WI38 (cell line): ENCODE data around the gene B4GALNT3.
A peak's percentile ranks its signal among the peaks of the same experiment; 100 is the strongest.

Source experiments
- H3K4me3 ChIP-seq: 2 replicates; pipeline ENCODE4 v1.5.1; 2011; ENCODE audit warnings: low read depth, mild to moderate bottlenecking, control low read depth, low read length
- CTCF ChIP-seq: IDR thresholded peaks from 2 replicates; pipeline ENCODE4 v1.5.1; 2012; ENCODE audit warnings: low read depth, mild to moderate bottlenecking, control low read depth, low read length

Gene B4GALNT3

GRCh38 chr12:565161-565560 is 105.4 kb downstream of the B4GALNT3 start:
- H3K4me3 ChIP-seq: no peak overlapping the region
- TF ChIP-seq CTCF: no peak

- no peak for TF ChIP-seq CTCF
- no peak overlapping the region for H3K4me3 ChIP-seq
These were observed 105.9 kb downstream of the B4GALNT3 start for GRCh38 chr12:565589-566105.

- no peak overlapping the region for H3K4me3 ChIP-seq
- TF ChIP-seq CTCF: no peak
These were observed 108.7 kb downstream of the B4GALNT3 start for GRCh38 chr12:568486-568885.

GRCh38 chr12:569091-569676 is 109.4 kb downstream of the B4GALNT3 start:
- H3K4me3 ChIP-seq: no peak overlapping the region
- TF ChIP-seq CTCF: no peak

GRCh38 chr12:569803-570434 is 110.2 kb downstream of the B4GALNT3 start:
- TF ChIP-seq CTCF: peak; percentile 78
- H3K4me3 ChIP-seq: peak overlapping the region; percentile 69

GRCh38 chr12:570435-570920 is 110.7 kb downstream of the B4GALNT3 start:
- no peak for TF ChIP-seq CTCF
- H3K4me3 ChIP-seq: peak overlapping the region; percentile 69
